Fibroblast of the conjunctiva (primary cell): ENCODE data around the gene ANKRD9.
"Not testable (repeated sequence)": the region's sequence is repeated elsewhere in the genome, so short reads cannot be mapped to it uniquely, and the experiment has no call there.

ENCODE experiments used
- DNase-seq: peaks from one replicate; pipeline ENCODE4 v3.0.0-alpha.2; 2010; ENCODE audit warnings: low read depth

ANKRD9 gene, protein sequence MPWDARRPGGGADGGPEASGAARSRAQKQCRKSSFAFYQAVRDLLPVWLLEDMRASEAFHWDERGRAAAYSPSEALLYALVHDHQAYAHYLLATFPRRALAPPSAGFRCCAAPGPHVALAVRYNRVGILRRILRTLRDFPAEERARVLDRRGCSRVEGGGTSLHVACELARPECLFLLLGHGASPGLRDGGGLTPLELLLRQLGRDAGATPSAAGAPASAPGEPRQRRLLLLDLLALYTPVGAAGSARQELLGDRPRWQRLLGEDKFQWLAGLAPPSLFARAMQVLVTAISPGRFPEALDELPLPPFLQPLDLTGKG

DNA sequence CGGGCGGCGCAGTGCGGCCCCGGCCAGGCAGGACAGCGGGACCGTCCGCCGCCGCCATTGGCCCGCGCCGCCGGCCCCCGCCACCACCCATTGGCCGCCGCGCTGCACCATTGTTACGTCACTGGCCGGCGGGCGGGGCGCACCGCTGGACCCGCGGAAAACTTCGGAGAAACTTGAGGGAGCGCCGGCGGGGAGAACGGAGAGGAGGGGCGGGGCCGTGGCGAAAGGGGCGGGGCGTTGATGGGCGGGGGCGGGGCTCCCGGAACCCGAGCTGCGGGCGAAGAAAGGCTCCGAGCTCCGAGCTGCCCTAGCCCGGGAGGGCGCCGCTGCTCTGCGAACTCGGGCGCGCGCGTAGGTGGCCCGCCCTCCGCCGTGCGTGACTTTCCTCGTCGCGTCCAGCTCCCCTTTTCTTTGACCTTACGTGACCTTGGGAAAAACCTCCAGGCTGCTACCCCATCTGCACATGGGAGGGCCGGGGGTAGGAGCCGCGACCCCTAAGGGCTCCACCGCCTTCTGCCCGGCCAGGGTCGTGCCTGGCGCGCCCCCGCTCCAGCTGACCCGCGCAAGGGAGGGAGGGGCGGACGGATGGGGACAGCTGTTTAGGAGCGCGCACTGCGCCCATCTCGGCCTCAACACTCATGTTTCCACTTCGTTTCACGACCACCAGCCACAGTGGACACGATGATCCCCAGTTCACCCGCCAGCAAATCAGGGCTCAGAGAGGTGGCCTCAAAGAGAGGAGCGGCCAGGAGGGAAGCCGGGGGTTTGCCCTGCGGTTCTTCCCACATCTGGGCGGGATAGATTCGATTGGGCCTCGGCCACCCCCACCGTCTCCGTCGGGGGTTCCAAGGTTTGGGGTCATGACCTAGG lies at the start of gene ANKRD9:
TSS of gene ANKRD9 (minus strand) at position 31 of the 870 bp plus-strand sequence. CDS start 1,887 bp downstream, outside the sequence.
- peak; percentile 79 for DNase-seq

DNA sequence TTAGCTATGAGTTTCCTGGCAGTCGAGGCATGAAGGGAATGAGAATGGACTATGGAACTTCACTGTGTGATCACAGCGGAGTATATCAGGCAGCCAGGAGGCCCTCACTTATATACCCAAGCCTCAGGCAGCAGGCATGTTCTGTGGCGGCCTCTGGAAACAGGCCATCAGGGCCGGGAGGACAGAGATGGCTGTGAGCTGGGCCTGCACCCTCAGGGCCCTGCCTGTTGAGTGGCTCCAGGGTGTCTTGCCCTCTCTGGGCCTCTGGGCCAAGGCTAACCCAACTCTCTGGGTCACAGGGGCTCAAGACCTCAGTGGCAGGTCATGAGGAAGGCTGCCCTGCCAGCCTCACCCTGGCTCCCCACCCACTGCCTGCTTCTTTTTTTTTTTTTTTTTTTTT lies 49.0 kb upstream of the ANKRD9 start:
- no peak for DNase-seq

DNA sequence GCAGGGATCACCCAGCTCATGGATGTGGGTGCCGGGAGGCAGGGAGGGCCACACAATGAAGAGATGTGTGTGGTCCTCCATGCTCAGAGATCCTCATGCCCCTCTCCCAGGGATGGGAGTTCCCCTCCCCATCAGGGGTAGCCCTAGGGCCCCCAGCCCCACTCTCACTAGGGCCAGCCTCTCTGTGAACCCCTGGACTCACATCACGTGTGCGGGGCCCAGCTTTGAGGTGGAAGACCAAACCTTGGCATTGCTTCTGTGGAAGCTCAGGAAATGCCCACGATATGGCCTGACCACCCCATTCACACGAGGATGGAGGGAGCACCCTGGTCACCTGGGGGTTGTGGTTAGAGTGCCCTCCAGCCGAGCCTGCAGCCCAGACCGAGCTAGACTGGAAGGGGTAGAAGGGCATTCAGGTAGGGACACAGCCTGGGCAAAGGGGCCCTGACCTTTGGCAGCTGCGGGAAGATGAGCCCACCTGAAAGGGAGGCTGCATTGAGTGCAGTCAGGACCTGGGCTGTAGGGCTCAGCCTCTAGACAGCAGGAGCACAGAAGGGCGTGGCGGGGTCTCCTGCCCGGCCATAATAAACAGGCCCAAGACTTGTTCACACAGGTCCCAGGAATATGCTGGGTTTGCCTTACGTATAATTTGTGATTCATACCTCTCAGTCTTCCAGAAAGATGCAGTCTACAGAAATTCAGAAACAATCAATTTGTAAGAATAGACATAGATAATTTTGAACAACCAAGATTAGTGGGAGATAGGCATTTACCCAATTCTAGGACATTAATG lies 48.1 kb upstream of the ANKRD9 start:
- DNase-seq = no peak

DNA sequence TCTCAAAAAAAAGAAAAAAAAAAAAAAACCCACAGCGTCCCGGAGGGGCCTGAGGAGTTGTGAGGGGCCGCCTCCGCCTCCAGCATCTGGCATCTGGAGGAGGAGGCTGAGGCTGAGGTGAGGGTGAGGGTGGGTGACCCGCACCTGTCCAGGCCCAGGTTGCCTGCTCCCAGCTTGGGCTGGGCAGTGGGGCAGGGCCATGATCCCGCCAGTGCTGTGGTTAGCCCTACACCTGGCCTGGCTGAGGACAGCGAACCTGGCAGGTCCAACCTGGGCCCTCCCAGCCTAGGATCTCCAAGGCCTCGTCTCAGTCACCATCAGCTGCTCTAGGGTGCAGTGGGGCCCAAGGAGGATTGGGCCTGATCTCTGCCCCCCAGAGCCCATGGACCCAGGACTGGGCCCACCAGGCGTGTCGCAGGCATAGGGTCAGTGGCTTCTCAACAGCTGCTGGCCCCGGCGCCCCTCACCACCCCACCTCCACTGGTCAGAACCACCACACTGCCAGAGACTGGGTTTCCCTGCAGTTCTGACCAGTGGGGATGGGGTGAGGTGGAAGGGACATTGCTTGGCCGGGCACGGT lies 46.6 kb upstream of the ANKRD9 start:
- DNase-seq = no peak

DNA sequence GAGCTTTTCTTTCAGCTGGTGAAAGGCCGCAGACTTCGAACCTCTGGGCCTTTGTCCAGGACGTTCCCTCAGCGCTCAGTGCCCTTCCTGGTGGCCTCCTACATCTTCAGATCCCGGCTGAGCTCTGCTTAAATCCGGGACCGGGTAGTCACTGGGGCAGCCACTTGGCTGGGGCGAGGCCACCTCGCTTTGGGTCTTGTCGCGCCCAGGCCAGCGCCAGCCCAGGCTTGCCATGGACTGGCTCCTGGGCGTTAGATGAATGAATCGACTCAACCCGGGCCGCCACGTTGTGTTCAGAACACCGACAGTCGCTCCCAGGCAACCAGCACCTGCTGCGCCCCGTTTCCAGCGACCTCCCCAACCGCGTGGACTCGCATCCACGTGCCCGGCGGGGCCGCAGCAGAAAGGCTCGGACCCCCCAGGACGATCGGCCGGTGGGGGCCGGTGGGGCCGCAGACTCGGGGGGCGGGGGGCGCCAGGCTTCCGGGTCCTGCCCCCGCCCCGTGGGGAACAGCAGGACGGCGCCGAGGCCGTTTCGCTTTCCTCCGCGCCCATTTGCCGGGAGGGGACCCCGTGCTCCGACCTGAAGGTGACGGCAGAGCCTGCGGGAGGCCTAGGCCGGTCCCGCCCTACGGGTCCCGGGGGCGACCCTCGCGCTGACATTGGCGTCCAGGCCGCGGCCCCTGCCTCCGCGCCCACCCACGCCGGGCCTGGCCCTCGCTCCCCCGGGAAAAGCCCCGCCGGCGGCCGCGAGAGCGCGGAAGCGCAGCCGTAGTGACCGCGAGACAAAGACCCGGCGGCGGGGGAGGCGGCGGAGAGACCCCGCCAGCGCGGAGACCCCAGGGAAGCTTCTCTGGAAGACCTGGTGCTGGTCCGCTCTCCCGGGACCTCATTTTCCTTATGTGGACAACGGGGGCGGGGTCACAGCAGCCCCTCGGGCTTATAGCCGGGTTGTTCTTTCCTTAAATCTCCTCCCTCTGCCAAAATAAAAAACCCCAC lies 45.5 kb upstream of the ANKRD9 start:
- no peak for DNase-seq

DNA sequence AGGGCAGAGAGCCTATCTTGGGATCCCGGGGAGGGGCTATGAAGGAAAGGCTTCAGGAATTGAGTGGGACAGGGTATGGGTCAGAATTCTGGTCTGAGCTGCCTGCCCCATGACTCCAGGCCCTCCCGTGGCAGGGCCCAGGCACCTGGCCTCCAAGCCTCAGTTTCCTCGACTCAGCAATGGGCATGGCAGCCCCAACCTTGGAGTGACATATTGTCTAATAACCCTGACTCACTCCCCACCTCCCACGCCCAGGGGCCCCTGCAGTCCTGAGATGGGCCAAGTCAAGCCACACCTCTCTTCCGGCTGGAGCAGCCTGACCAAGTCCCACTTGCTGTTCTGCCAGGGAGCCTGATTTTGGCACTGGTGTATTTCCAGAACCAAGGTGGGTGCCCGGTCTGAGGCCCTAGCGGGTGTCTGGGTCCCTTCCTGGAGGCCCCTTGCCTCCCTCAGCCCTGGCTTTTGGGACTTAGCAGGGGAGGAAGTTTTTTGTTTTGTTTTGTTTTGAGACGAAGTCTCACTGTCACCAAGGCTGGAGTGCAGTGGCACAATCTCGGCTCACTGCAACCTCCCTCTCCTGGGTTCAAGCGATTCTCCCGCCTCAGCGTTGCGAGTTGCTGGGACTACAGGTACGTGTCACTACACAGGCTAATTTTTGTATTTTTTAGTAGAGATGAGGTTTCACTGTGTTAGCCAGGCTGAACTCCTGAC lies 42.6 kb upstream of the ANKRD9 start:
- DNase-seq = no peak

DNA sequence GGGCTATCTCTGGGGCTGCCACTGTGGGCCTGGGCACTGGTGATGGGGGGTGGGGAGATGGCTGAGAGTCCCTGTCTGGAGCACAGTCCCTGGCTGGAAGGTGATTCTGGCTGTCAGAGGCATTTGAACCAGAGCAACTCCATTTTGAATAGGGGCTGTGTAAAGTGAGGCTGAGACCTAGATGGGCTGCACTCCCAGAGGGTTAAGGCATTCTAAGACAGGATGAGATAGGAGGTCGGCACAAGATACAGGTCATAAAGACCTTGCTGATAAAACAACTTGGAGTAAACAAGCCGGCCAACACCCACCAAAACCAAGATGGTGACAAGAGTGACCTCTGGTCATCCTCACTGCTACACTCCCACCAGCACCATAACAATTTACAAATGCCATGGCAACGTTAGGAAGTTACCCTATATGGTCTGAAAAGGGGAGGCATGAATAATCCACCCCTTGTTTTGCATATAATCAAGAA lies 41.4 kb upstream of the ANKRD9 start:
- not testable (repeated sequence) for DNase-seq

DNA sequence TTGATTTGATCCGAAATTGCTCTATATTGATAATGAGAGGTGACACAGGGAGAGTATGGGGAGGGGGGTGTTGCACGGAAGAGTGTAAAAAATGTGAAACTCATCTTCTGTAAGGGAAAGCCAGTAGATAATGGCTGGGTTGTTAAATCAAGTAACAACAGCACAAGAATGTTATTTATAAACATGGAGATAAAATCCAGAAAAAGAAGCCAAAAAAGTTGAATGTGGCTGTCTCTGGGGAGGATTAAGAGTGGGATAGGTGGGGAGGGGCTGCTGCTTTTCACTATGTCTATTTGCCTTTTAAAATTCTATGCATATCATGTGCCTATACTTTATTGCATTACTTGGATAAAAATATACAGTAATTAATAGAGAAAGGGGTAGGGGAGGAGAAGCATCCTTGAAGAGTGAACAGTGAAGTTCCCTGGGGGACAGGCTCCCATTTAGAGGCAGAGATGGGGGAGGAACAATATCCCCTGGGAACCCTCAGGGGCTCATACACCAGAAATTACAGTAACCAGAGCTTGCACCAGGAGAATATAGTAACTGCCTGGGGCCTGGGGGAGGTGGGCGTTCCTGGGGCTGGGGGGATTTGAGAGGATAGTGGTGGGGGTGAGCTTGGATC lies 39.2 kb upstream of the ANKRD9 start:
- DNase-seq = no peak

DNA sequence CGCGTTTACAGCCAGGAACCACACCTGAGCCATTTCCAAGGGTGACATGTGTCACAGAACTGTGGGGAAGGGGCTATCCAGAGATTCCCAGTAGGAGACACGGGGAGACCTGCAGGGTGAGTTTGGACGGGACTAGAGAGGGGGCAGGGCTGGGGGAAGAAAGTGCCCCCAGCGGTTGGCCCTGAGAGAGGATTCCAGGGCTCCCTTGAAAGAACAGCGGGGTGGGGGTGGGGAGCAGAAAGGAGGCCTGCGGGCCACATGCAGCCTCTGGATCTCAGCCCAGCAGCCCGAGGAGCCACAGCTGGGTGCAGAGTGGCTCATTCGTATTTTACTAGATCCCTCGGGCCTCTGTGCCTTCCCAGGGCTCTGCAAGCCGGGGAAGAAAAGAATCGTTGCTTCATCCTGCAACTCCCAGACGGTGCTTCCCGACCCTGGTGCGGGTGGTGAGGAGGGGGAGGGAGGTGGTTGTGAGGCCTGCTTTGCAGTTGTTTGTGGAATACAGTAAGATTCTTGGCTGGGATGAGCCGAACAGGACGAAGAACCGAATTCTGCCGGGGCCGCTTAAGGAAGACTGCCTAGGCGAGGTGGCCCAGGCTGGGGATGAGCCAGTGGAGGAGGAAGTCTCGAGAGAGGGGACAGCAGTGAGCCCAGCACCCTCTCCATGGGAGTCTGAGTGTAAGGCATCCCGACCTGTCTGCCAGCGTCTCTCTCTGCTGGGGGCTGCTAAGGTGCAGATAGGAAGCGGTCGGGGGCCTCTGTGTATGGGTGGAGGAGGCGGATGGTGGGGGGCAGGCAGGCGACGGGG lies 36.1 kb upstream of the ANKRD9 start:
- DNase-seq = peak; percentile 62

DNA sequence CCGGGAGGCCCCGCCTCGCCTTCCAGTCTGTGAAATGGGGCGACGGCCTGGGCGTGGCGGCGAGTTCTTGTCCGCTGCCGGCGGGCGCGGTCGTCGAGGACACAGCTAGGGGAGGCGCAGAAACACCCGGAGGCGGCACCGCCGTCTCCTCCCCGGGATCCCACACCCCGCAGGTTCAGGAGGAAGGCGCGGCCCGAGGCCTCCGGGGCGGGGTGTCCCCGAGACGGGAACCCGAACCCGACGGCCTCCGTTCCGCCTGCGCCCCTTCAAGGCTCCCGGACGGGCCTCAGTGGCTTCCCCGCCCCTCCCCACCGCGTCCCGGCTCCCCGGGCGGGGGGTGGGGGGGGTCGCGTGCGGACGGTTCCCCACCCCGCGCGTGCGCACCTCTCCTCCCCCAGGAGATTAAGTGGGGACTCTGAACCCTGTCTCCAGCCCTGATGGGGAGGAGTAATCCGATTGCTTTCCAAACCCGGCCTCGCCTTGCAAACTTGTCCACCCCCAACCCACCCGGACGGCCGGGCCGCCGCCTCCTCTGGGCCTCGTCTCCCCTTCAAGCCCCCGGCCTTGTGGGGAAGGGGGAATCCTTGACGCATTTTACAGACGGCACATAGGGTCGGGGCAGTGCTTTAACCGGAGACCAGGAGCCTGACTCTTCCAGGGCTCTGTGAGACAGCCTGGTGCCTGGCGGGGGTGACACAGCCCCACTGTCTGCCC lies 35.3 kb upstream of the ANKRD9 start:
- no peak for DNase-seq

DNA sequence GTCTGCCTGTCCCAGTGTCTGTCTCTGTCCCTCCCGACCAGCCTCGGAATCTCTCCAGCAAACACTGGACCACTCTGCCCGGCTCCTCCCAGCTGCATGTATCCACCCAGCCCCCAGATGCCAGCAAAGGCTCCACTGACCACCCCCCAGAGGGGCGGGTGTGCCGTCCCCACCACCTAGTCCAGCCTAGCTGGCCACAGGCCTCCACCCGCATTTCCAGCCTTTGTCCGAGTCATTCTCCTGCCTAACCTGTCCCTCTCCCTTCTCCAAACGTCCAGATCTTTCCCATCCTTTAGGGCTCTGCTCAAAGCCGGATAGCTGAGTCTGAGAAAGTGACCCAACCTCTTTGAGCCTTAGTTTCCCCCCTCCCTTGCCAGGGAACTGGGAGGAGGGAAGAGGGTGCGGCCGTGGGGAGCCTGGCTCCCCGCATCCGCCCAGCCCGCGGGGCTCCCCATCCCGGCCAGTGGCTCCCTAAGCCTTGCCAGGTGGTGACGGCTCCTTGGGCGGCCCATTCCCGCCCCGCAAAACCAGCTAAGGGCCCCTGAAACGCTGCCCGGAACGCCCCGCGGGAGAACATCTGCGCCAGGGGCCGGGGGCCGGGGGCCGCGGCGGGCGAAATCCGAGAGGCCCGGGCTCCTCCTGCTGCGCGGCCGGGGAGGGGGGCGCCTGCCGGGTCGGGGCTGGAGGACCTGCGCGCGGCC lies 34.6 kb upstream of the ANKRD9 start:
- DNase-seq = no peak

DNA sequence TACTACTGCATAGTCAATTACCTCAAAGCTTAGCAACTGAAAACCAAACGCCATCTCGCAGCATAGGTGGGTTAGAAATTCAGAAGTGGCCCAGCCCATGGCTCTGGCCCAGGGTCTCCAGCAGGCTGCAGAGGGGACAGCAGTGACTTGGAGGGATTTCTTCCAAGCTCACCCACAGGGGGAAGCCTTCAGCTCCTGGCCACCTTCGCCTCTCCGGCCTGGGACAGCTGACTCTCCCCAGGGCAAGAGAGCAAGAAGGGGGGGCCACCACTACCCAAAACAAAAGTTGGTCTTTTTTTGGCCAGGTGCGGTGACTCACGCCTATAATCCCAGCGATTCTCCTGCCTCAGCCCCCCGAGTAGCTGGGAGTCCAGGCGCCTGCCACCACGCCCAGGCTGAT lies 32.2 kb upstream of the ANKRD9 start:
- DNase-seq = no peak

DNA sequence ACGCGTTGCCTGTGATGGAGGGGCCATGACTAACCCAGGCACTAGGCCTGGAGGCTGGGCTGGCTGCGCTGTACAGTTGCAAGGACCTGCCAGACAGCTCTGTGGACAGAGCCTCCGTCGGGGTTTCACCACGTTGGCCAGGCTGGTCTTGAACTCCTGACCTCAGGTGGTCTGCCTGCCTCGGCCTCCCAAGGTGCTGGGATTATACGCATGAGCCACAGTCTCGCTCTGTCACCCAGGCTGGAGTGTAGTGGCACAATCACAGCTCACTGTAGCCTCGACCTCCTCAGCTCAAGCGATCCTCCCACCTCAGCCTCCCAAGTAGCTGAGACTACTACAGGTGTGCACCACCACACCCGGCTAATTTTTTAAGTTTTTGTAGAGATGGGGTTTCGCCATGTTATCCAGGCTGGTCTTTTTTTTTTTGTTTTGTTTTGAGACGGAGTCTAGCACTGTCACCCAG lies 31.5 kb upstream of the ANKRD9 start:
- not testable (repeated sequence) for DNase-seq

DNA sequence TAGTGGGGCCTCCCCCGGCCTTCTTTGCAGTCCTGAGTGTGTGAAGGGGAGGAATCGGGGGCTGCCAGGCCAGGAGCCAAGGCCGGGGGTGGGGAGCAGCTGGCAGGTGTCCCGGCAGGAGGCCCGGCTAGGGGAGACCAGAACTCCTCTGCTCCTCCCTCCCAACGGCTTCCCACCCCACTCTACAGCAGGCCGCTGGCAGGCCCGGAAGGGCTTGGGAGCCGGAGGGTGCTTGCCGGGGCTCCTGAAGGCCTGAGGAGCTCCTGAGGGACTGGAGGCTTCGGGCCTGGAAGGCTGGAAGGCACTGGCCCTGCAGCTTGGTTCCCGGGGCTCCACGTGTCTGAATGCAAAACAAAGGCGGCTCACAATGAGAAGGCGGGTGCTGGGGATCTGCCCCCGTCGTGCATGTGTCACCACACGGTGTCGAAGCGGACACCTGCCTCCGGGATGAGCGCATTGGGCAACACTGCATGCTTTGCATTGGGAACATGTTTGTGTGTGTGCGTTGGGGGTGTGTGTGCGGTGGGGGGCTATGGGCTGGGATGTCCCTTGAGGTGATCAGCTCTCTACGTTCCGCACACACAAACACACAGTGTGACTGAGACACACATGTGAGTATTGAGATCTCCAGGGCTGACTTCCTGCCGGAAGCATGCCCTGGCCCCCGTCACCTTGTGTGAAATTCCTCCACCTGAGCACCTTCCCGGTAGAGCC lies 30.9 kb upstream of the ANKRD9 start:
- no peak for DNase-seq

DNA sequence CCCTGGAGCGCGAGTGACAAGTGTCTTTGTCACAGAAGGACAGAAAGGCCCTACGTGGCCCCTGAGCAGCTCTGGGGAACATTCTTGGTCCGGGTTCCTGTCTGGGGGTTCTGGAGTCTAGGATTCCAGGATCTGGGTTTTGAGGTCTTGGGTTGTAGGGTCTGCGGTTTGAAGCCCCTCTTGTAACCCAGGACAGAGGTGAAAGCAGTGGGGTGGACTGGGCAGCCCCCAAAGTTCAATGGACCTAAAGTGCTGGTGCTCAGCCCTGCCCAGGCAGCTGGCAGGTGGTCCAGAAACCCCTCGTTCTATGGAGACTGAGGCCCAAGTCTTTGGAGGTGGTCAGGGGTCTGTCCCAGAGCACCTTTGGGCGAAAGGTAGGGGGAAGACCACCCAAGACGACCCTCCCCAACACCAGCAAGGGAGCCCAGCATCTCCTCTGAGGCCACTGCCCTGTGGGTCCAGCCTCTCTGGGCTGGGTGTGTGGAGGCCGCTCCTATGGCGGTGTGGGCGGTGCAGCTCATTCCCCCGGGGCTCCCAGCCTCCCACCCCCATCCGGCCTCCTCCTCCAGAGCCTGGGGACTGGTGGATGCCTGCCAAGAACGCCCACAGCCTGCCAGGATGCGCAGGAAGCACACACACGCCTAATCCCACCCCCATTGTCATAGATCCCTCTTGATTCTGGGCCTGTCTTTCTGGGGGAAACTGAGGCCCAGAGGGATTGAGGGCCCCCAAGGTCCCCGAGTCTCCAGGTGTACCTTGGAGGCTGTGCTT lies 30.2 kb upstream of the ANKRD9 start:
- DNase-seq = peak; percentile 78
